Calu3 (cell line): ENCODE measurements around the gene SLC38A3. TPM values are rescaled to one million over a fixed set of nuclear protein-coding genes. Genes with fewer than 3 reads are reported as not detected.

Experiments used
- BruUV-seq: library from RNA; stranded (reverse); fragments of 400-500 nt; replicated peaks from 2 replicates; lab custom pipeline; 2021; lab: Mats Ljungman, UMichigan
- CTCF ChIA-PET: fragments of 300-600 bp; sonication (Branson Sonifier 250); formaldehyde crosslinking; loops from one replicate; lab custom pipeline; 2022; ENCODE audit warnings: antibody characterized with exemption; lab: Charles Lee
- DNase-seq: peaks from one replicate; pipeline ENCODE4 v3.0.0; 2022
- H3K27ac Mint-ChIP-seq: one replicate; pipeline ENCODE4 v1.8.0; 2022; ENCODE audit warnings: mixed read lengths; ENCODE audit not compliant: unreplicated experiment
- H3K27me3 Mint-ChIP-seq: one replicate; pipeline ENCODE4 v1.8.0; 2022; ENCODE audit warnings: mixed read lengths; ENCODE audit not compliant: unreplicated experiment
- H3K36me3 Mint-ChIP-seq: one replicate; pipeline ENCODE4 v1.8.0; 2022; ENCODE audit warnings: mild to moderate bottlenecking, moderate library complexity, mixed read lengths; ENCODE audit not compliant: insufficient read depth, unreplicated experiment
- H3K4me1 Mint-ChIP-seq: one replicate; pipeline ENCODE4 v1.8.0; 2022; ENCODE audit warnings: mild to moderate bottlenecking, low read depth, mixed read lengths; ENCODE audit not compliant: unreplicated experiment
- H3K4me3 Mint-ChIP-seq: one replicate; pipeline ENCODE4 v1.8.0; 2022; ENCODE audit warnings: mild to moderate bottlenecking, low read depth, moderate library complexity, mixed read lengths; ENCODE audit not compliant: unreplicated experiment
- H3K9me3 Mint-ChIP-seq: one replicate; pipeline ENCODE4 v1.8.0; 2022; ENCODE audit warnings: low read depth, mixed read lengths; ENCODE audit not compliant: unreplicated experiment
- CTCF ChIP-seq: fragments of 200-600 bp; IDR thresholded peaks from one replicate; pipeline ENCODE4 v1.8.0; 2022; ENCODE audit warnings: antibody characterized with exemption; ENCODE audit not compliant: unreplicated experiment
- intact Hi-C: fragments of 100-400 bp; cut with micrococcal nuclease; formaldehyde crosslinking; loops from one replicate; pipeline ENCODE4 v1.10.0; 2022; ENCODE audit not compliant: unreplicated experiment
- total RNA-seq: library from RNA; stranded (reverse); gene quantifications from 2 replicates; pipeline ENCODE4 v1.2.3, GENCODE V29; 2022

Gene SLC38A3
- total RNA-seq, 1 experiment from 2014 or later: not detected

- TF ChIP-seq CTCF: no peak
- intact Hi-C loops: no loop called here
- Mint-ChIP-seq H3K4me1 (no peaks in the 10 kb centered on the region), H3K36me3 (no peaks in the 10 kb centered on the region), H3K27ac (no peak overlapping the region), H3K9me3 (no peaks in the 10 kb centered on the region), H3K4me3 (no peak overlapping the region), H3K27me3 (peaks cover 27% of the 10 kb centered on the region)
- no TSS peak for BruUV-seq
- no peak for DNase-seq
- CTCF ChIA-PET: interaction anchor here (0.5 kb wide), 1 partner anchor 59 kb away, joined by 5 read pairs; no protein-coding TSS in a partner anchor
Measured at GRCh38 chr3:50213373-50213772, 8.3 kb downstream of the SLC38A3 start.

- H3K36me3 Mint-ChIP-seq: no peaks in the 10 kb centered on the region
- intact Hi-C loops: no loop called here
- no peak for TF ChIP-seq CTCF
- no peaks in the 10 kb centered on the region for H3K4me1 Mint-ChIP-seq
- peaks cover 32% of the 10 kb centered on the region for H3K27me3 Mint-ChIP-seq
- DNase-seq: no peak
- CTCF ChIA-PET: interaction anchor here (1.2 kb wide), 1 partner anchor 29 kb away, joined by 6 read pairs; no protein-coding TSS in a partner anchor
- no peaks in the 10 kb centered on the region for H3K9me3 Mint-ChIP-seq
- BruUV-seq: no TSS peak
- H3K4me3 Mint-ChIP-seq: no peak overlapping the region
- H3K27ac Mint-ChIP-seq: no peak overlapping the region
Measured at GRCh38 chr3:50214824-50215223, 9.8 kb downstream of the SLC38A3 start.

GRCh38 chr3:50215529-50215928, 10.5 kb downstream of the SLC38A3 start:
- Mint-ChIP-seq H3K9me3 (no peaks in the 10 kb centered on the region), H3K4me3 (no peak overlapping the region), H3K36me3 (no peaks in the 10 kb centered on the region), H3K4me1 (no peaks in the 10 kb centered on the region), H3K27me3 (peaks cover 39% of the 10 kb centered on the region), H3K27ac (no peak overlapping the region)
- intact Hi-C loops: no loop called here
- no peak for DNase-seq
- CTCF ChIA-PET: interaction anchor here (1.2 kb wide), 2 partner anchors 13 to 28 kb away, joined by 3 to 6 read pairs; no protein-coding TSS in a partner anchor
- BruUV-seq: no TSS peak
- TF ChIP-seq CTCF: no peak

GRCh38 chr3:50217681-50218080, 12.6 kb downstream of the SLC38A3 start:
- no peak for DNase-seq
- no peak for TF ChIP-seq CTCF
- Mint-ChIP-seq H3K27ac (no peak overlapping the region), H3K36me3 (no peaks in the 10 kb centered on the region), H3K4me3 (no peak overlapping the region), H3K9me3 (no peaks in the 10 kb centered on the region), H3K27me3 (peaks cover 39% of the 10 kb centered on the region), H3K4me1 (no peaks in the 10 kb centered on the region)
- BruUV-seq: no TSS peak
- CTCF ChIA-PET: interaction anchor here (0.6 to 1.4 kb wide), 3 partner anchors 8 to 80 kb away, joined by 3 to 5 read pairs (median 4); no protein-coding TSS in a partner anchor
- intact Hi-C loops: no loop called here
